Esophagus muscularis mucosa (tissue), 4 donors: ENCODE data around the gene FOXK1.

Experiments used
- CTCF ChIP-seq, 3 experiments: fragments of 200-600 bp in 2 of 3; fragments of 450-650 bp in 1 of 3; sonication (generic) in 2 of 3; IDR thresholded peaks; one replicate each; pipeline ENCODE4 v1.5.1; 2017 to 2019; ENCODE audit warnings: antibody characterized with exemption in 3 of 3, mild to moderate bottlenecking in 2 of 3, moderate library complexity in 1 of 3
- EP300 ChIP-seq: sonication (generic); formaldehyde crosslinking; IDR thresholded peaks from one replicate; pipeline ENCODE4 v1.6.1; 2017; ENCODE audit warnings: antibody characterized with exemption
- POLR2AphosphoS5 ChIP-seq, 2 donors: sonication (generic); formaldehyde crosslinking; IDR thresholded peaks; one replicate each; pipeline ENCODE4 v1.6.1; 2017; ENCODE audit warnings: antibody characterized with exemption in 2 of 2

- no peak for TF ChIP-seq EP300
- TF ChIP-seq CTCF (IDR thresholded peaks at IDR 0.05), result no peak
- TF ChIP-seq POLR2AphosphoS5 (IDR thresholded peaks at IDR 0.05), result no peak
These were observed 31.6 kb upstream of the FOXK1 start for GRCh38 chr7:4650433-4651047.
